Ishikawa (cell line): Measurements from ENCODE around the gene PPP3R1.

Experiments used
- CEBPB ChIP-seq: IDR thresholded peaks from 2 replicates; pipeline ENCODE4 v1.6.1; 2012
- CREB1 ChIP-seq: IDR thresholded peaks from 2 replicates; pipeline ENCODE4 v1.6.1; 2012; ENCODE audit warnings: low read depth
- EGR1 ChIP-seq: IDR thresholded peaks from 2 replicates; pipeline ENCODE4 v1.6.1; 2012
- EP300 ChIP-seq: IDR thresholded peaks from 2 replicates; pipeline ENCODE4 v1.6.1; 2012; ENCODE audit warnings: borderline replicate concordance
- FOXM1 ChIP-seq: IDR thresholded peaks from 2 replicates; pipeline ENCODE4 v1.6.1; 2012; ENCODE audit warnings: low read depth, borderline replicate concordance
- NFIC ChIP-seq: IDR thresholded peaks from 2 replicates; pipeline ENCODE4 v1.6.1; 2012
- RAD21 ChIP-seq: IDR thresholded peaks from 2 replicates; pipeline ENCODE4 v1.6.1; 2012; ENCODE audit warnings: low read depth
- REST ChIP-seq: IDR thresholded peaks from 2 replicates; pipeline ENCODE4 v1.6.1; 2012; ENCODE audit warnings: low read depth, mild to moderate bottlenecking
- TAF1 ChIP-seq: IDR thresholded peaks from 2 replicates; pipeline ENCODE4 v1.6.1; 2012; ENCODE audit warnings: low read depth, mild to moderate bottlenecking
- TCF12 ChIP-seq: IDR thresholded peaks from 2 replicates; pipeline ENCODE4 v1.6.1; 2012; ENCODE audit warnings: low read depth
- TEAD4 ChIP-seq: IDR thresholded peaks from 2 replicates; pipeline ENCODE4 v1.6.1; 2012
- YY1 ChIP-seq: IDR thresholded peaks from 2 replicates; pipeline ENCODE4 v1.6.1; 2012; ENCODE audit warnings: low read depth
- ZBTB7A ChIP-seq: IDR thresholded peaks from 2 replicates; pipeline ENCODE4 v1.6.1; 2012; ENCODE audit warnings: low read depth
- TF ChIP-seq, protein P1 (sequence below): IDR thresholded peaks from 2 replicates; pipeline ENCODE4 v1.6.1; 2012

- TF ChIP-seq NFIC: no peak
- TF ChIP-seq CEBPB: no peak
- TF ChIP-seq YY1: no peak
- TF ChIP-seq TAF1: no peak
- TF ChIP-seq, protein P1, sequence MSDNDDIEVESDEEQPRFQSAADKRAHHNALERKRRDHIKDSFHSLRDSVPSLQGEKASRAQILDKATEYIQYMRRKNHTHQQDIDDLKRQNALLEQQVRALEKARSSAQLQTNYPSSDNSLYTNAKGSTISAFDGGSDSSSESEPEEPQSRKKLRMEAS: no peak
- no peak for TF ChIP-seq REST
- TF ChIP-seq CREB1: no peak
- TF ChIP-seq FOXM1: no peak
- TF ChIP-seq RAD21: no peak
- TF ChIP-seq EGR1: no peak
- TF ChIP-seq EP300: no peak
- TF ChIP-seq TCF12: no peak
- no peak for TF ChIP-seq TEAD4
- no peak for TF ChIP-seq ZBTB7A
These were observed 10.6 kb downstream of the PPP3R1 start for GRCh38 chr2:68241732-68242131.
